HG03439 (cell line): ENCODE data around the gene COG5.

ENCODE experiments used
- ATAC-seq: cut with Tn5 transposase; IDR thresholded peaks from one replicate; pipeline ENCODE4 v1.9.1; 2021; ENCODE audit warnings: mild to moderate bottlenecking, moderate library complexity; ENCODE audit not compliant: unreplicated experiment

Gene COG5

GRCh38 chr7:107398161-107398560 lies 165.6 kb downstream of the COG5 start:
- no peak for ATAC-seq

GRCh38 chr7:107396990-107397389 lies 166.7 kb downstream of the COG5 start:
- no peak for ATAC-seq

GRCh38 chr7:107396081-107396480 lies 167.6 kb downstream of the COG5 start:
- ATAC-seq, result no peak

GRCh38 chr7:107394831-107395230 lies 168.9 kb downstream of the COG5 start:
- no peak for ATAC-seq

- no peak for ATAC-seq
These were observed 169.4 kb downstream of the COG5 start for GRCh38 chr7:107394276-107394675.

GRCh38 chr7:107392830-107393229 lies 170.9 kb downstream of the COG5 start:
- no peak for ATAC-seq

- no peak for ATAC-seq
These were observed 172.8 kb downstream of the COG5 start for GRCh38 chr7:107390916-107391315.

GRCh38 chr7:107388604-107389003 lies 175.1 kb downstream of the COG5 start:
- ATAC-seq, result no peak

GRCh38 chr7:107387573-107388219 lies 176.0 kb downstream of the COG5 start:
- ATAC-seq, result no peak

- ATAC-seq, result no peak
These were observed 176.6 kb downstream of the COG5 start for GRCh38 chr7:107387128-107387527.

- ATAC-seq, result no peak
These were observed 177.1 kb downstream of the COG5 start for GRCh38 chr7:107386548-107387102.

GRCh38 chr7:107384025-107384424 lies 179.7 kb downstream of the COG5 start:
- no peak for ATAC-seq

GRCh38 chr7:107383203-107383602 lies 180.5 kb downstream of the COG5 start:
- no peak for ATAC-seq

GRCh38 chr7:107381453-107381852 lies 182.3 kb downstream of the COG5 start:
- ATAC-seq, result no peak

GRCh38 chr7:107373354-107373753 lies 190.4 kb downstream of the COG5 start:
- no peak for ATAC-seq

- no peak for ATAC-seq
These were observed 191.4 kb downstream of the COG5 start for GRCh38 chr7:107372298-107372697.

GRCh38 chr7:107370816-107371215 lies 192.9 kb downstream of the COG5 start:
- no peak for ATAC-seq

- ATAC-seq, result no peak
These were observed 198.9 kb downstream of the COG5 start for GRCh38 chr7:107364787-107365186.

GRCh38 chr7:107359520-107360316 lies 204.0 kb downstream of the COG5 start:
- ATAC-seq, result no peak

GRCh38 chr7:107355616-107356015 lies 208.1 kb downstream of the COG5 start:
- no peak for ATAC-seq

GRCh38 chr7:107354640-107355039 lies 209.1 kb downstream of the COG5 start:
- ATAC-seq, result no peak

GRCh38 chr7:107353701-107354100 lies 210.0 kb downstream of the COG5 start:
- ATAC-seq, result no peak
